HCT116 (cell line): ENCODE measurements around the gene TPR. TPM values are rescaled to one million over a fixed set of nuclear protein-coding genes. Genes with fewer than 3 reads are reported as not detected.
"Not testable (repeated sequence)": the region's sequence is repeated elsewhere in the genome, so short reads cannot be mapped to it uniquely, and the experiment has no call there.

ENCODE experiments used
- ATAC-seq: fragments of 200-7000 bp; cut with Tn5 transposase; 2 replicates; pipeline ENCODE4 v1.9.1; 2020; ENCODE audit warnings: mild to moderate bottlenecking, moderate library complexity
- BruUV-seq: library from RNA; stranded (reverse); fragments of 400-500 nt; replicated peaks from 2 replicates; lab custom pipeline; 2021; lab: Mats Ljungman, UMichigan
- CTCF ChIA-PET: fragments of 300-600 bp; sonication (Branson Sonifier 250); formaldehyde crosslinking; loops from one replicate; lab custom pipeline; 2021; ENCODE audit warnings: antibody characterized with exemption; lab: Charles Lee
- POLR2A ChIA-PET: fragments of 300-600, 350-600 bp; sonication (Branson Sonifier 250); formaldehyde crosslinking; loops from one replicate; lab custom pipeline; 2021; ENCODE audit warnings: antibody characterized with exemption; lab: Charles Lee
- RAD21 ChIA-PET, 2 experiments: fragments of 300-600 bp; sonication (Branson Sonifier 250); formaldehyde crosslinking; loops; one replicate each; lab custom pipeline; 2023; ENCODE audit warnings: low total read pairs in 2 of 2; ENCODE audit not compliant: uncharacterized antibody in 2 of 2, unreplicated experiment in 2 of 2, low non-redundant PET in 1 of 2; lab: Charles Lee
- DNase-seq: peaks from one replicate; pipeline ENCODE4 v3.0.0-alpha.2; 2010; ENCODE audit warnings: low read depth, low spot score
- H2AFZ ChIP-seq: fragments of 200-600 bp; shearing (Covaris generic), sonication (generic); 2 replicates; pipeline ENCODE4 v1.6.1; 2017; ENCODE audit warnings: low read depth, mixed run types, mixed read lengths, antibody characterized with exemption, low read length; ENCODE audit not compliant: poor library complexity, severe bottlenecking
- H3K27ac ChIP-seq: 2 replicates; pipeline ENCODE4 v1.5.1; 2012; ENCODE audit warnings: low read depth, low read length
- H3K27me3 ChIP-seq: fragments of 200-600 bp; sonication (generic); 2 replicates; pipeline ENCODE4 v1.6.1; 2016; ENCODE audit warnings: mixed run types, low read length, mixed read lengths; ENCODE audit not compliant: insufficient read depth
- H3K36me3 ChIP-seq, 2 experiments: fragments of 200-500 bp in 1 of 2; fragments of 200-600 bp in 1 of 2; sonication (Bioruptor generic) in 1 of 2; sonication (generic) in 1 of 2; 2 replicates each; pipeline versions ENCODE4 v1.5.1 to v1.6.1; 2014 to 2016; ENCODE audit warnings: low read length in 2 of 2, inconsistent platforms in 1 of 2, mixed read lengths in 1 of 2, mixed run types in 1 of 2; ENCODE audit not compliant: insufficient read depth in 2 of 2, control insufficient read depth in 1 of 2
- H3K4me1 ChIP-seq, 2 experiments: fragments of 200-600 bp in 1 of 2; sonication (generic) in 1 of 2; 2 replicates each; pipeline versions ENCODE4 v1.5.1 to v1.6.1; 2012 to 2017; ENCODE audit warnings: low read length in 2 of 2, inconsistent platforms in 1 of 2, mild to moderate bottlenecking in 1 of 2, mixed read lengths in 1 of 2, mixed run types in 1 of 2, moderate library complexity in 1 of 2; ENCODE audit not compliant: insufficient read depth in 2 of 2, control insufficient read depth in 1 of 2
- H3K4me2 ChIP-seq: fragments of 200-600 bp; sonication (generic); 2 replicates; pipeline ENCODE4 v1.6.1; 2017; ENCODE audit warnings: mixed run types, low read length, mixed read lengths
- H3K4me3 ChIP-seq, 2 experiments: fragments of 200-600 bp in 1 of 2; sonication (generic) in 1 of 2; replicated peaks in 1 of 2; 2 replicates each; pipeline ENCODE4 v1.5.1; 2011 to 2016; ENCODE audit warnings: low read length in 2 of 2, control low read depth in 1 of 2, low read depth in 1 of 2, mild to moderate bottlenecking in 1 of 2, mixed read lengths in 1 of 2, mixed run types in 1 of 2
- H3K79me2 ChIP-seq: fragments of 200-600 bp; sonication (generic); 2 replicates; pipeline ENCODE4 v1.6.1; 2017; ENCODE audit warnings: mild to moderate bottlenecking, mixed run types, low read length, moderate library complexity, mixed read lengths; ENCODE audit not compliant: insufficient read depth
- H3K9ac ChIP-seq: fragments of 200-600 bp; sonication (generic); 2 replicates; pipeline ENCODE4 v1.6.1; 2016; ENCODE audit warnings: low read length, mixed read lengths
- H3K9me2 ChIP-seq: fragments of 200-600 bp; sonication (generic), shearing (Covaris generic); 2 replicates; pipeline ENCODE4 v1.6.1; 2017; ENCODE audit warnings: mixed run types, mild to moderate bottlenecking, moderate library complexity; ENCODE audit not compliant: insufficient read depth
- H3K9me3 ChIP-seq, 2 experiments: fragments of 200-500 bp in 1 of 2; fragments of 200-600 bp in 1 of 2; sonication (Bioruptor generic) in 1 of 2; sonication (generic) in 1 of 2; 2 replicates each; pipeline ENCODE4 v1.6.1; 2014 to 2017; ENCODE audit warnings: low read length in 2 of 2, mixed read lengths in 2 of 2, inconsistent platforms in 1 of 2, low read depth in 1 of 2, mild to moderate bottlenecking in 1 of 2, mixed run types in 1 of 2, moderate library complexity in 1 of 2; ENCODE audit not compliant: control insufficient read depth in 1 of 2, insufficient read depth in 1 of 2
- H4K20me1 ChIP-seq: fragments of 200-600 bp; sonication (generic), shearing (Covaris generic); 2 replicates; pipeline ENCODE4 v1.6.1; 2017; ENCODE audit warnings: mixed run types, mild to moderate bottlenecking, moderate library complexity; ENCODE audit not compliant: insufficient read depth
- CEBPB ChIP-seq: IDR thresholded peaks from 2 replicates; pipeline ENCODE4 v1.6.1; 2012; ENCODE audit warnings: low read depth
- EGR1 ChIP-seq: IDR thresholded peaks from 2 replicates; pipeline ENCODE4 v1.6.1; 2012; ENCODE audit warnings: low read depth
- EZH2phosphoT487 ChIP-seq: fragments of 200-600 bp; IDR thresholded peaks from 2 replicates; pipeline ENCODE4 v1.6.1; 2018; ENCODE audit warnings: antibody characterized with exemption, borderline replicate concordance
- JUND ChIP-seq: IDR thresholded peaks from 2 replicates; pipeline ENCODE4 v1.6.1; 2012
- REST ChIP-seq: IDR thresholded peaks from 2 replicates; pipeline ENCODE4 v1.6.1; 2012; ENCODE audit warnings: low read depth
- SIN3A ChIP-seq: IDR thresholded peaks from 2 replicates; pipeline ENCODE4 v1.6.1; 2012; ENCODE audit warnings: low read depth
- ZBTB33 ChIP-seq: IDR thresholded peaks from 2 replicates; pipeline ENCODE4 v1.6.1; 2011; ENCODE audit warnings: mild to moderate bottlenecking, low read length, moderate library complexity; ENCODE audit not compliant: insufficient replicate concordance; ENCODE audit errors: extremely low read depth
- ZFX ChIP-seq: fragments of 450-650 bp; IDR thresholded peaks from 2 replicates; pipeline ENCODE4 v1.6.1; 2017
- ZNF274 ChIP-seq: fragments of 200-500 bp; sonication (Bioruptor generic); IDR thresholded peaks from 2 replicates; pipeline ENCODE4 v1.6.1; 2014; ENCODE audit warnings: mild to moderate bottlenecking, low read depth, low read length, inconsistent platforms
- intact Hi-C: fragments of 100-400 bp; cut with micrococcal nuclease; formaldehyde crosslinking; loops from 2 replicates; pipeline ENCODE4 v1.10.0; 2022
- total RNA-seq: library from RNA; stranded (reverse); gene quantifications from one replicate; pipeline ENCODE4 v1.2.1, GENCODE V29; 2021; ENCODE audit not compliant: unreplicated experiment

TPR gene
- total RNA-seq, 1 experiment from 2014 or later, result 131 TPM

DNA sequence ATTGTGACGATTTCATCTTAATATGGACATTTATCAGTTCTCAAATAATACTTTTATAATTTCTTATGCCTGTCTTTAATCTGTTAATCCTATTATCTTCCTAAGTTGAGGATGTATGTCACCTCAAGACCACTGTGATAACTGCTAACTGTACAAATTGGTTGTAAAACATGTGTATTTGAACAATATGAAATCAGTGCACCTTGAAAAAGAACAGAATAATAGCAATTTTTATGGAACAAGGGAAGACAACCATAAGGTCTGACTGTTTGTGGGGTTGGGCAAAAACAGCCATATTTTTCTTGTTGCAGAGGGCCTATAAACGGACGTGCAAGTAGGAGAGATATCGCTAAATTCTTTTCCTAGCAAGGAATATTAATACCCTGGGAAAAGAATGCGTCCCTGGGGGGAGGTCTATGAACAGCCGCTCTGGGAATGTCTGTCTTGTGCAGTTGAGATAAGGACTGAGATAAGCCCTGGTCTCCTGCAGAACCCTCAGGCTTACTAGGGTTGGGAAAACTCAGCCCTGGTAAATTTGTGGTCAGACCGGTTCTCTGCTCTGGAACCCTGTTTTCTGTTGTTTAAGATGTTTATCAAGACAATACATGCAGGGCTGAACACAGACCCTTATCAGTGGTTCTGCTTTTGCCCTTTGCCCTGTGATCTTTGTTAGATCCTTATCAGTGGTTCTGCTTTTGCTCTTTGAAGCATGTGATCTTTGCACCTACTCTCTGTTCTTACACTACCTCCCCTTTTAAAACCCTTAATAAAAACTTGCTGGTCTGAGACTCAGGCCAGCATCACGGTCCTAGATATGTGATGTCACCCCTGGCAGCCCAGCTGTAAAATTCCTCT, 27.0 kb downstream of the TPR start:
- peaks cover 66 to 89% of the 10 kb centered on the region in 2 experiments for H3K36me3 ChIP-seq
- H3K9me3 ChIP-seq, H3K4me1 ChIP-seq, CTCF ChIA-PET, BruUV-seq, H3K4me2 ChIP-seq, DNase-seq, H2AFZ ChIP-seq, POLR2A ChIA-PET, H3K79me2 ChIP-seq, H4K20me1 ChIP-seq, H3K4me3 ChIP-seq, ATAC-seq, H3K9ac ChIP-seq, H3K9me2 ChIP-seq, H3K27ac ChIP-seq, RAD21 ChIA-PET, H3K27me3 ChIP-seq, intact Hi-C loops: not testable (repeated sequence)

DNA sequence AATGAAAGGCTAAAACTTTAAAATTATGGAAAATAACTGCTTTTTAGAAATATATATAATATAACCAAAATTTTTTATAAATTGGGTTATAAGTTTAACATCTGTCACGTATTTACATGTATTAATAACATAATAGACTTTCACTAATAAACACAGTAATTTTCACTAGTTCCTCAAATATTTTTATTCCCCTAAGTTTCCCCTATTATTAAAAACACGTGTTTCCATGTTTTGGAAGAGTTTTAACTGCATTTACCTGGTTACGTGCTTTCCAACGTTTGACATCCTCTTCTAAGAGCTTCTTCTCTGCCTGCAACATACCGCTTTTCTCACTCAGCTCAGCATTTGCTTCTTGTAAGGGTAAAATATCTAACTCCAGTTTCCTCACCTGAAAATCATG, 34.3 kb downstream of the TPR start:
- no peaks in the 10 kb centered on the region for H3K9me3 ChIP-seq
- no peak overlapping the region for H3K4me2 ChIP-seq
- H3K4me3 ChIP-seq, result no peak overlapping the region
- no peaks in the 10 kb centered on the region for H3K4me1 ChIP-seq
- ATAC-seq, result no peak
- no peaks in the 10 kb centered on the region for H3K79me2 ChIP-seq
- peaks cover 53 to 91% of the 10 kb centered on the region in 2 experiments for H3K36me3 ChIP-seq
- H4K20me1 ChIP-seq, result 0 out of 2 replicates have a peak, but pooled peaks cover 5% of the 10 kb centered on the region
- CTCF ChIA-PET, result no interaction called here
- no peak for TF ChIP-seq REST
- TF ChIP-seq SIN3A, result no peak
- TF ChIP-seq ZBTB33, result no peak
- TF ChIP-seq CEBPB, result no peak
- TF ChIP-seq JUND, result no peak
- TF ChIP-seq ZFX, result no peak
- no peak for TF ChIP-seq EGR1
- no peak for TF ChIP-seq EZH2phosphoT487
- no peak for TF ChIP-seq ZNF274
- H3K9me2 ChIP-seq, result no peaks in the 10 kb centered on the region
- DNase-seq, result no peak
- H3K27me3 ChIP-seq, result no peaks in the 10 kb centered on the region
- intact Hi-C loops, result no loop called here
- no peak overlapping the region for H2AFZ ChIP-seq
- RAD21 ChIA-PET, result no interaction called here
- no peak overlapping the region for H3K27ac ChIP-seq
- no peak overlapping the region for H3K9ac ChIP-seq
- no TSS peak for BruUV-seq
- POLR2A ChIA-PET, result no interaction called here
